ENCODE results near the gene GNA12. TPM values are rescaled to one million over a fixed set of nuclear protein-coding genes. Genes with fewer than 3 reads are reported as not detected.

Gene GNA12
- total RNA-seq, 4 donors from 2014 or later, result 7.6 to 8.4 (median 8.1) TPM

DNA sequence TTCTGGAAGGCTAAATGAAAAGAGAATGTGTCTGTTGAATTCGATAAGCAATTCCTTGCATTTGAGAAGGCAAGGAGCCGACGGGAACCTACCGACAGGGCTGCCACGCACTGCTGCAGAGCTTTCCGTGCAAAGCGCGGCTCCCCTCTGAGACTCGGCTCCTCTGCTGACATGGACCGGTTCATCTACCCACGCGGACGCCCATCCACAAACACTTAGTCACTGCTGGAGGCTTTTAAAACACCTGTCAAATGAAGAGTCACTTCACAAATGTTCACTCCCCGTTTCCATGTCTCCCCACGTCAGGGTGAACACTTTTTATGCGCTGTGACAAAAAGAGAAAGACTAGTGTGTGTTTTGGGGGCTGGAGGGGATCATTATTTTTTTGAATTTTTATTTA, 124.1 kb downstream of the GNA12 start:
- no peak for ATAC-seq
- Histone ChIP-seq H3K9me3 (no peaks in the 10 kb centered on the region), H3K27me3 (no peaks in the 10 kb centered on the region), H3K27ac (no peak overlapping the region), H3K4me3 (no peak overlapping the region), H3K4me1 (peaks cover 13 to 18% of the 10 kb centered on the region in 2 donors), H3K36me3 (no peaks in the 10 kb centered on the region)
- TF ChIP-seq POLR2A (IDR thresholded peaks at IDR 0.05), result no peak
- TF ChIP-seq, protein P1, sequence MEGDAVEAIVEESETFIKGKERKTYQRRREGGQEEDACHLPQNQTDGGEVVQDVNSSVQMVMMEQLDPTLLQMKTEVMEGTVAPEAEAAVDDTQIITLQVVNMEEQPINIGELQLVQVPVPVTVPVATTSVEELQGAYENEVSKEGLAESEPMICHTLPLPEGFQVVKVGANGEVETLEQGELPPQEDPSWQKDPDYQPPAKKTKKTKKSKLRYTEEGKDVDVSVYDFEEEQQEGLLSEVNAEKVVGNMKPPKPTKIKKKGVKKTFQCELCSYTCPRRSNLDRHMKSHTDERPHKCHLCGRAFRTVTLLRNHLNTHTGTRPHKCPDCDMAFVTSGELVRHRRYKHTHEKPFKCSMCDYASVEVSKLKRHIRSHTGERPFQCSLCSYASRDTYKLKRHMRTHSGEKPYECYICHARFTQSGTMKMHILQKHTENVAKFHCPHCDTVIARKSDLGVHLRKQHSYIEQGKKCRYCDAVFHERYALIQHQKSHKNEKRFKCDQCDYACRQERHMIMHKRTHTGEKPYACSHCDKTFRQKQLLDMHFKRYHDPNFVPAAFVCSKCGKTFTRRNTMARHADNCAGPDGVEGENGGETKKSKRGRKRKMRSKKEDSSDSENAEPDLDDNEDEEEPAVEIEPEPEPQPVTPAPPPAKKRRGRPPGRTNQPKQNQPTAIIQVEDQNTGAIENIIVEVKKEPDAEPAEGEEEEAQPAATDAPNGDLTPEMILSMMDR (IDR thresholded peaks at IDR 0.05 in 4 of 5, conservative IDR thresholded peaks at IDR 0.05 in 1 of 5), result no peak
- intact Hi-C loops (cut with DNase I; ENCODE audit: low total_unique reads) (no loop called here), in situ Hi-C loops (cut with MboI; ENCODE audit: low sequenced_read_pairs in 4 of 4) (no loop called here)
- no peak for DNase-seq

DNA sequence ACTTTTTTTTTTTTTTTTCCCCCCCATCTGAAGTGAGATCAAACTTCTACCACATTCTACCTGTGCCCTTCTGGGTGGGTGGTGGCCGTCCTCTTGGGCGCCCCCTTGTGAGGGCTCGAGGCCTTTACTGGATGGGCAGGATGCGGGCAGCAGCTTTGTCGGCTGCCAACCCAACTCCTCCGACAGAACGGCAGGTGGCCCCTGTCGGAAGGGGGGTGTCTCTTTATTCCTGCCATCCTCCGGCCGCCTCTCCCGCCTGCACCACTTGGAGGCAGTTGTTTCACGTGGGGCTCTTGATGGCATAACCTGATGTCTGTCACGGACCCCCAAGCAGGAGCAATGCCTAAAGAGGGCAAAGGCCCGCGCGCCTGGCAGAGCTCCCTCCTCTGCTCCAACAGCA, 125.1 kb downstream of the GNA12 start:
- Histone ChIP-seq H3K4me3 (no peak overlapping the region), H3K36me3 (no peaks in the 10 kb centered on the region), H3K27me3 (no peaks in the 10 kb centered on the region), H3K9me3 (no peaks in the 10 kb centered on the region), H3K27ac (no peak overlapping the region), H3K4me1 (peaks cover 13 to 18% of the 10 kb centered on the region in 2 donors)
- in situ Hi-C loops (cut with MboI; ENCODE audit: low sequenced_read_pairs in 4 of 4) (no loop called here), intact Hi-C loops (cut with DNase I; ENCODE audit: low total_unique reads) (no loop called here)
- no peak for TF ChIP-seq POLR2A (IDR thresholded peaks at IDR 0.05)
- TF ChIP-seq, protein P1 (IDR thresholded peaks at IDR 0.05 in 4 of 5, conservative IDR thresholded peaks at IDR 0.05 in 1 of 5), result peak in 3 of 5 experiments; percentile 13 to 40 (median 24)
- no peak for ATAC-seq
- no peak for DNase-seq

DNA sequence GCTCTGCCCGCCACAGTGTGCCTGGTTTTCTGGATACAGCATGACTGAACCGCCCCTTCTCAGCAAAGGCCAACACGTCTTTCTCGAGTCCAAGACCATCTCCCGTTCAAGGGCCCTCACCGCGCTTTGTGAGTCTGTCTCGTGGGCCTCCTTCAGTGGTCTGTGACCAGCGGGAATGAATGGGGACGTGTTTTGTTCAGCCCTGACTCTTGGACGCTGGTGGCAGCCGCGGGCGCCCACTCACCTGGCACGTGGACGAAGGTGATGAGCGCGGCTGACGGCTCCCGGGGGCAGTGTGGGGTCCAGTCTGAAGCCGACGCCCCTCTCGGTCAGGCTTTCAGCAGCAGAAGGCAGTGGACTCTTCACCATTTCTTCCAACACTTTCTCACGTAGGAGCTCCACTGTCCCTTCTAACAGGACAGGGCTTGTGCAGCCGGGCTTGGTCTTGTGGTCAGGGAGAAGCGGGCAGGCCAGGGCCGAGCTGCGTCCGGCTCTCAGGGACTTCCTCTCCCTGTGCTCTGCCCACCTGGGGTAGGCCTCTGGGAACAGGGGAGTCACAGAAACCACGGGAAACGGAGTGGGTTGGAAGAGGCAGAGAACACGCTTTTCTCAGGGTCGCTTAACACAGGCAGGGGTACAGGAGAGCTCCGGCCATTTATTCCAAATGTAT, 125.7 kb downstream of the GNA12 start:
- no peak overlapping the region for H3K4me3 ChIP-seq
- in situ Hi-C loops (cut with MboI; ENCODE audit: low sequenced_read_pairs in 4 of 4) (no loop called here), intact Hi-C loops (cut with DNase I; ENCODE audit: low total_unique reads) (no loop called here)
- ATAC-seq (no peak), DNase-seq (no peak)
- no peak for TF ChIP-seq POLR2A (IDR thresholded peaks at IDR 0.05)
- TF ChIP-seq, protein P1 (IDR thresholded peaks at IDR 0.05 in 4 of 5, conservative IDR thresholded peaks at IDR 0.05 in 1 of 5), result no peak
- H3K36me3 ChIP-seq, result no peaks in the 10 kb centered on the region
- H3K27me3 ChIP-seq, result no peaks in the 10 kb centered on the region
- H3K27ac ChIP-seq, result no peak overlapping the region
- H3K4me1 ChIP-seq, result peaks cover 13 to 18% of the 10 kb centered on the region in 2 donors
- H3K9me3 ChIP-seq, result no peaks in the 10 kb centered on the region

DNA sequence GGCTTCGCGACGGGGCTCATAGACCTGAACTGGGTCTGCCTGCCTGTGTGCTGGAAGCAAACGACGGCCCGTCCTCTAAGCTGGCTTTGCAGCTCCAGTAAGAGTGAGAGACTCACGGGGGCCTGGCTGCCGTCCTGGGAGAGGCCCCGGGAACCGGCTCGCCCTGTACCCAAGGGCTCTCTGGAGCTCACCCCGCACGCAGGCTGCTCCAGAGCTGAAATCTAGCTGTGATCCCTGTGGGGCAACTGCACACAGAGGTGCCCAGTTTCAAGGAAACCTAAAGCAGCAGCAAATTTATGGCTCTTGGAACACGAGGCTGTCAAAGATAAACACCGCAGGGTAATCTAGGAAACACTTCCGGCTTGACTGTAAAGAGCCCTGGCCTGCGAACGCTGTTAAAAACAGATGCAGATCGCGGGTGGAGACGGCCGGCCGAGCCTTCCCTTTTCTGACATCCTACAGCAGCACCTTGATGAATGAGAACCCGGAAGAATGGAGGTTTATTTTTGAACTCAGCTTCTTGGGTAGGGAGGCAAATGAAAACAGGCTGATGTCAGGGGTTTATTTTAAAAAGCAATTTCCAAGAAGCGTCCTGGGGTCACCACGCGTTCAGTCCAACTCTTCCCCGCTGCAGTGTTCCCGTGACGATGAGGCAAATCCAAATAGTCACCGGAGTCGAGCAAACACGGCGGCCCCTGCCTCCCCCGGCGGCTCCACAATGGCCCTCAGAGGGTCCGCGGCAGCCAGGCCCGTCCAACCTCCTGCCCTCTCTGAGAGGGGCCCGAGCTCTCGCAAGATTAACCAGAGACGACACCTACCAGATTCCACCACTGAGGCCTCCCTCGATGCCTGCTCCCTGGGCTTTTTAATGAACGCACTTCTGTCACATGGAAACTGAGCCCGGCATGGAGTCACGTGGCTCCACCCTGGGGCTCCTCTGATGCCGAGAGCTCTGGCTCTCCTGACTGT, 126.5 kb downstream of the GNA12 start:
- intact Hi-C loops (cut with DNase I; ENCODE audit: low total_unique reads) (no loop called here), in situ Hi-C loops (cut with MboI; ENCODE audit: low sequenced_read_pairs in 4 of 4) (no loop called here)
- peak; percentile 42 to 53 for DNase-seq
- H3K27me3 ChIP-seq, result no peaks in the 10 kb centered on the region
- ATAC-seq, result peak; percentile 87 to 96
- H3K27ac ChIP-seq, result peak overlapping the region in 1 of 4 donors; percentile 28
- no peak for TF ChIP-seq POLR2A (IDR thresholded peaks at IDR 0.05)
- no peaks in the 10 kb centered on the region for H3K9me3 ChIP-seq
- H3K4me3 ChIP-seq, result no peak overlapping the region
- H3K4me1 ChIP-seq, result peaks cover 13 to 18% of the 10 kb centered on the region in 2 donors
- no peaks in the 10 kb centered on the region for H3K36me3 ChIP-seq

DNA sequence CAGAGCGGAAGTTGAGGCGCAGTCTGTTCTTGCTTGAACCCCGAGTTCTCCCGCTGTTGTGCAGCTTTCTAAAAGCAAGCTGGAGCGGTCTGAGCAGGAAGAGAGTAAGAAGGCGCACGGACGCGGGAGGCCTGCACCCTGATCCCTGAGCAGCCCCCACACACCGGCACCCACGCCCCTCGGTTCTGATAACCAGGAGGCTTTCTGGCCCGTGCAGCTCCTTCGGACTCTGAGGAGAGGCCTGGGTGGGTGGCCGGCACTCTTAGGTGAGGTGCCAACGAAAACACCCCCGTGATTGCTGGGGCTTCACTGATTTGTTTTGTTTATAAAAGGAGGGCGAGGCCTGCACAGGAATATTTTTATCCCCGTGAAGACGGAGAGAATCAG, 127.2 kb downstream of the GNA12 start:
- H3K9me3 ChIP-seq, result no peaks in the 10 kb centered on the region
- in situ Hi-C loops (cut with MboI; ENCODE audit: low sequenced_read_pairs in 4 of 4), result no loop called here
- intact Hi-C loops (cut with DNase I; ENCODE audit: low total_unique reads), result no loop called here
- no peaks in the 10 kb centered on the region for H3K36me3 ChIP-seq
- TF ChIP-seq, protein P1 (IDR thresholded peaks at IDR 0.05 in 4 of 5, conservative IDR thresholded peaks at IDR 0.05 in 1 of 5), result no peak
- TF ChIP-seq POLR2A (IDR thresholded peaks at IDR 0.05), result no peak
- peak overlapping the region in 1 of 4 donors; percentile 28 for H3K27ac ChIP-seq
- H3K27me3 ChIP-seq, result no peaks in the 10 kb centered on the region
- H3K4me1 ChIP-seq, result peaks cover 13 to 18% of the 10 kb centered on the region in 2 donors
- ATAC-seq (no peak), DNase-seq (no peak)
- H3K4me3 ChIP-seq, result no peak overlapping the region
